ENCODE measurements around the gene OBSCN.

Gene OBSCN

DNA sequence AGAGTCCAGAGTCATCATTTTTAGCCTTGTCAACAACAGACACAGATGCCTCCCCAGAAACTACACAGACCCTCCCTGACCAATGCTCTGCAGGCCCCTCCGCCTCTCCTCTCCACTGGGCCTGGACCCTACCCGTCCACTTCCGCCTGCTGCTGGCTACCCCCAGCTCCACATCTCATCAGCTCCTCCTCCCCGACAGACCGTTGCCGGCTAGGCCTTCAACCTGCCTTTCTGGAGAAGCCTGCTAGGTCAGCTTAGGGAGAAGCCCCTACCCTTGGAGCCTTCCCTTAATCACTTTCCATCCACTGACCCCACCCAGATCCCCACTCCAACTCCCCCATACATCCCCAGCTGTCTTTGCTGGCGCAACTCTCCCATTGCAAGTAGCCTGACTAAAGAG, 207.4 kb downstream of the OBSCN start:
- no peak for DNase-seq (ENCODE audit: low read depth, low spot score)

DNA sequence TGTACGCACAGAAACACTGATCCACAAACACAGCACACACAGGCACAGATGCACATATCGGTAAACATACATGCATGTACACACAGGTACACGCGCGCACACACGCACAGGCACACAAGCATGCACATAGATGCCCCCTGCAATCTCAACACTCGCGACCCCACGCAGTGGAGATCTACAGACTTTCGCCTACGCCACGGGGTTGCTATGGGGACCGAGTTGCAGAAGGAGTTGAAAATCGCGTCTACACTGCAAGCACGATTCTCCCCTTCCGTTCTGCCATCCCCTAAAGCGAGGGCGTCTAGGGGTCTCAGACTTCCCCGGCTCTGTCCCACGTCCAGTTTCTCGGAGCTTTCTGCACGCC, 208.0 kb downstream of the OBSCN start:
- no peak for DNase-seq (ENCODE audit: low read depth, low spot score)

DNA sequence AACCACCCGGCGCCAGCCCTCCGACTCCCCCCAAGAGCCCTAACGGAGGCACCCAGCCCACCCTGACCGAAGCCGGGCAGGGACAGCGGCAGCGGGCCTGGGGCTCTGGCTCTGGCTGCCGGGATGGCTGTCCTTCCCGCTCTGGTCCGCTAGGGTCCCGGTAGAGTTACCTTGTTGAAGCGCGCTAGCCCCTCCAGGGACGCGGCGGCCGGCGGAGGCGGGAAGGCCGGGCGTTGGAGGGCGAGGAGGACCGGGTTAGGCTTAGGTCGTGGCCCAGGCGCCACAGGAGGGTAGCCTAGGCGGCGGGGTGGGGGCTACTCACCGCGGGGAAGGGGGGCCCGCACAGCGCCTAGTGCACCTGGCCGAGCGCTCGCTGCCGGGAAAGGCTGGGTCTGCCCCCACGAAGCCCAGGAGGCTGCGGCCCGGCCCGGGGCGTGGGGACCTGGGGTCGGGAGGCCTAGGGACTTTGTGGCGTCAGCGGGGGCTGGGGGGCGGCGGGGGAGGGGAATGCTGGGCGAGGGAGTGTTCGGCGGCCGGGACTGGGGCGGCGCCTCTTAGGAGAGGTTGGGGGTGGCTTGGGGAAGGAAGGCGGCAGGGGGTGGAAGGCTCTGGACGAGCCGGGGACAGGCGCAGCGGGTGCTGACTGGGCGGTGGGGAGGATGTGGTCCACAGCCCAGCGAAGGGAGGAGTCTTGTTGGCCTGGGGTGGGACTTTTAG, 208.5 kb downstream of the OBSCN start, which contains the start of gene TRIM17:
TRIM17 (minus strand) TSS at position 645 of the 717 bp plus-strand sequence. CDS start 1,789 bp downstream, outside the sequence.
- DNase-seq (ENCODE audit: low read depth, low spot score) = peak; percentile 33

DNA sequence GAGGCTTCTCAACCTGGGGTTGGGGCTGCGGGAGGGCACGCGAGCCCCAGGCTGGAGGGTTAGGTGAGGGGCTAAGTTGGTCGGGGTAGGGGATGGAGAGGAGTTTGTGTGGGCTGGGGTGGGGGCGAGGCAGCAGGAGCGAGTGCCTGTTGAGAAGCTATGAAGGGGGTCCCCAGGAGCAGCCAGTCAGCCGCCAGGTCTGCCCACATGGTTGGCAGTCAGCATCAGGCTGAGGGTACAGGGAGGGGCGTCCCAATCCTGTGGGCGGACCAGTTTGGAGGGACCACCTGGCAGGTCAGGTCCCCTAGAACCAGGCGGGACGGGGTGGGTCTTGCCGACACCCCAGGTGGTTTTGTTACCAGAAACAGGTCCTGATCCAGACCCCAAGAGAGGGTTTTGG, 209.2 kb downstream of the OBSCN start:
- DNase-seq (ENCODE audit: low read depth, low spot score) = no peak

DNA sequence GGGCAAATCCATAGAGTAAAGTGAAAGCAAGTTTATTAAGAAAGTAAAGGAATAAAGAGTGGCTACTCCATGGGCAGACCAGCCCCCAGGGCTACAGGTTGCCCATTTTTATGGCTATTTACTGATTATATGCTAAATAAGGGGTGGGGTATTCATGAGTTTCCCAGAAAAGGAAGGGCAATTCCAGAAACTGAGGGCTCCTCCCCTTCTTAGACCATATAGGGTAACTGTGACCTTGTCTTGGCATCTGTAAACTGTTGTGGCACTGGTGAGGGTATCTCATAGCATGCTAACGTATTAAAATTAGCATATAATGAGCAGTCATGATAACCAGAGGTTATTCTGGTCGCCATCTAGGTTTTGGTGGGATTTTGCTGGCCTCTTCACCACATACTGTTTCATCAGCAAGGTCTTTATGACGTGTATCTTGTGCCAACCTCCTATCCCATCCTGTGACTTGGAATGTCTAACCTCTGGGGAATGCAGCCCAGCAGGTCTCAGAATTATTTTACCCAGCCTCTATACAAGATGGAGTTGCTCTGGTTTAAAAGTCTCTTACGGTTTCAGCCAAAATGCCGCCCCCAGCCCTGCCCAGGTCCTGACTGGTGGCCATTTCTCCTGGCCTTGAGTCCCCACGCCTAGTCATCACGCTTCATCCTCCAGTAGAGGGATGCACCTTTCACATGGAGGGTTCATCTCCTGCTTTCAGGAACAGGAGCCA, 209.8 kb downstream of the OBSCN start:
- DNase-seq (ENCODE audit: low read depth, low spot score) = no peak

DNA sequence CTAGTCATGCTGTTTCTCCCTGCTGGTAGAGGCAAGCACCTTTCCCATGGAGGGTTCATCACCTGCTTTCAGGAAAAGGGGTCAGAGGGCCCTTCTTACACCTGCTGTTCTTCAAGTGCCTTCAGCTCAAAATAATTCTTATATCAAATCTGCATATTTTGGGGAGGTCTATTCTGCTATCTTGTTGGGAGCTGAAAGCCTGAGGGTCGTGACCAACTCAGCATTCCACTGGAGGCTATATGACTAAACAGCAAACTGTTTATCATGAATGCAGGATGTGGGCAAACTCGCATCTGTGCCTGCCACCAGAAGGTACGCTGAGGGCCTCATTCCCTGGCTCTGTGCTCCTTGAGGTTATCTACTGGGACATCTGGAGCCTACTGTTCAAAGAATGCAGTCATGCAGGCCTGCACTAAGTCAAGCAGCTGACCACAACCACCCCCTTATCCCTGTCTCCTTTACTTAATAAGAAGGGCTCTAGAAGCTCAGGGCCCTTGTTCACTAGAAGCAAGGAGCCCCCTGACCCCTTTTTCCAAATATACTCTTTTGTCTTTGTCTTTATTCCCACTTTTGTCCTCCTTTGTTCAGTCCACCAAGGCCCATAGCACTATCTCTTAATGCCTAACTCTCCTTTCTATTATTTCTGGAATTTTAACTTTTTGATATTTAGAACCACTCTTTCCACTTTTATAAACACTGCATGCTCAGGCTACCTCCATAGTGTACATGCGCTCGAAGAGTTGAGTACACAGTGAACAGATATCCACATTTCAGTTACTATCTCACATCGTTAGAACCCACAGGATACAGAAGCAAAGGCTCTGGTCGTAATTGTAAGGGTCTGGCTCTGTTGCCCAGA, 213.4 kb downstream of the OBSCN start:
- DNase-seq (ENCODE audit: low read depth, low spot score) = no peak

DNA sequence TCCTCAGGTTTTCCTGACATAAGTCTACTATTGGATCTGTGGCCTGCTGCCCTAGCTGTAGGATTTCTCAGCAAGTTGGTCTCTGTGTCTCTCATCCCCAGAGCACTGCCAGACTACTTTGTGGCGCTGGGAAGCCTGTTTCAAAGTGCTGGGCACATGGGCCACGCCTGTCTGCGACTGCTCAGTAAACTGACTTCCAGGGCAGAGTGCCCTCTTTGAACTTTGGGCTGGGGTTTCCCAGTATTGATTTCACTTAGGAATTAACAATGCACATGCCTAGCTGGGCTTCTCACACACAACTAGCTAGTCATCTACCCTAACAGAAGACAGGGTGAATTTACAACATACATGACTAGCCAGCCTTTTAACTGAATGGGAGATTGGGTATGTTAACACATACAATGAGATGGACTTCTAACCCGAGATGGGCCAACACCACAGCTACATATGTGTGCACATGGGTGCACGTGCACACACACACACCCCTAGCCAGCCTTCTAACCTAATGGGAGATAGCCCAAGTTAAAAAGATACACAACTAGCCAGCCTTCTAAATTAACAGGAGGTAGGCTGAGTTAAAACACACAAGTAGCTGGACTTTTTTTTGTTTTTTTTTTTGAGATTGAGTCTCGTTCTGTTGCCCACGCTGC, 215.7 kb downstream of the OBSCN start:
- DNase-seq (ENCODE audit: low read depth, low spot score) = no peak

DNA sequence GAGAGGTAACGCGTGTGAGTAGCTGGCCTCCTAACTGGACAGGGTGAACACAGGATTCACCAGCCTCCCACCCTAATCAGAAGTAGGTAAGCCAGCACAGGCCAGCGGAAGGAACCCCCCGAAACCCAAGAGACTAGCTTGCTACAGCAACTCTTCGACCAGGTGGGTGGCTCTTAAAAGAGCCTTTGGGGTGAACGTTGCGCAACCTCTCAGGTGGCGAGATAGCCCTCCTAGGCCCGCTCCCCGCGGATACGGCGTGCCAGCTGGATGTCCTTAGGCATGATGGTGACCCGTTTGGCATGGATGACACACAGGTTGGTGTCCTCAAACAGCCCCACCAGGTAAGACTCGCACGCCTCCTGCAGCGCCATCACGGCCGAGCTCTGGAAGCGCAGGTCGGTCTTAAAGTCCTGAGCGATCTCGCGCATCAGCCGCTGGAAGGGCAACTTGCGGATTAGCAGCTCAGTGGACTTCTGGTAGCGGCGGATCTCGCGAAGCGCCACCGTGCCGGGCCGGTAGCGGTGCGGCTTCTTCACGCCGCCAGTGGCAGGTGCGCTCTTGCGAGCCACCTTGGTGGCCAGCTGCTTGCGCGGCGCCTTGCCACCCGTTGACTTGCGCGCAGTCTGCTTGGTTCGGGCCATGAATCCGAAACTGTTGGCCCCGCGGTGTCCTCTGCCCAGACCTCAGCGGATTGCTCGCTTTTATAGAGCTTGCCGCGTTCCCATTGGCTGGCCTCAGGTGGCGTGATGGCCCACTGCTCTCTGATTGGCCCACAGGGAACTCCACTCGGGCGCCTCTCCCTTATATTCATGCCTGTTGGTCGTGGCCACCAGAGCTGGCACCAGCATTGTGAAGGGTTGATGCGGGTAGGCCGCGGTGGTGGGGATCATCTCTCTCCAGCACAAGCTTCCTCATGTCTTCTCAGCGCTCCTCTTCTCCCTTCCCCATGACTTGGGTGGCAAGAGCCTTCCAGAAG, 217.1 kb downstream of the OBSCN start:
- no peak for DNase-seq (ENCODE audit: low read depth, low spot score)

DNA sequence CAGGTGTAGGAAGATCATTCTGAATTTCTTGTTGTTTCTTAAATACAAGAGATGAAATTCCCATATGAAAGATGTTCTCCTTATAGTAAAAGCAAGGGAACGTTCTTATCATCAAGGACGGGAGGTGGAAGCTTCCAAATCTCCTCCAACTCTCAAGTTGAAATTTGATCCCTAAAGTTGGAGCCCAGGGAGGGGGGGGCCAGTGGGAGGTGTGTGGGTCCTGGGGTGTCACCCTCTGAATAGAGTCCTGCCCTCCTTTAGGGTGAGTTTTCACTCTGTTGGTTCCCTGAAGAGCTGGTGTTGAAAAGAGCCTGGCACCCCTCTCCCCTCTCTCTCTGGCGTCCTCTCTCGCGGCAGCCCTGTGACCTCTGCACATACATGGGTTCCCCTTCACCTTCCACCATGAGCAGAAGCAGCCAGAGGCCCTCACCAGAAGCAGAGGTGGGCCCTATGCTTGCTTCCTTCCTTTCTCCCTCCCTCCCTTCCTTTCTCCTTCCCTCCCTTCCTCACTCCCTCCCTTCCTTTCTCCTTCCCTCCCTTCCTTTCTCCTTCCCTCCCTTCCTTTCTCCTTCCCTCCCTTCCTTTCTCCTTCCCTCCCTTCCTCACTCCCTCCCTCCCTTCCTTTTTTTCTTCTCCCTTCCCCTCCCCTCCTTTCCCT, 218.8 kb downstream of the OBSCN start:
- DNase-seq (ENCODE audit: low read depth, low spot score) = no peak

DNA sequence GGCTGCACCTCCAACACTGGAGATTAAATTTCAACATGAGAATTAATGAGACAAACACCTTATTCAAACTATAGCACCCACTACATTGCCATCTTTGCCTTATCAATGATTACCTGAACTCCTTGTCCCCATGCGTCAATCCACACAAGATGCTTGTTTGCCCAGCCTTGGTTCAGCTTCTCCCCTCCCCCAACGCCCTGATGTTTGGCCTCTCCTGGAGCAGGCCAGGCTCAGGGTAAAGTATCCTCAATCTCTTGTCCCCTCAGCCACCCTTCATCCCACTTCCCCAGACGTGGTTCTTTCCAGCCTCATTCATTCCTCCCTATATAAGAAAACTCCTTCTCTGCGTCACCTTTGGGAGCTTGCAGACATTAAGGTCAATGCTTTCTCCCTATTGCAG, 220.6 kb downstream of the OBSCN start:
- DNase-seq (ENCODE audit: low read depth, low spot score) = no peak

All from iPS DF 19.7 (cell line).